SK-N-SH (cell line): ENCODE results near the gene RNF214. TPM values are rescaled to one million over a fixed set of nuclear protein-coding genes. Genes with fewer than 3 reads are reported as not detected.

ENCODE experiments used
- CTCF ChIA-PET: fragments of 300-600, 350-600 bp; formaldehyde crosslinking; extraction: SDS; loops from one replicate; lab custom pipeline; 2021; lab: Yijun Ruan, JAX
- POLR2A ChIA-PET: fragments of 350-600 bp; sonication (Branson Sonifier 250); formaldehyde crosslinking; extraction: SDS; loops from one replicate; lab custom pipeline; 2020; ENCODE audit warnings: antibody characterized with exemption, inconsistent platforms; lab: Yijun Ruan, JAX
- DNase-seq: peaks from one replicate; pipeline ENCODE4 v3.0.0; 2012
- H2AFZ ChIP-seq: fragments of 200-600 bp; sonication (generic); 2 replicates; pipeline ENCODE4 v1.8.1; 2016; ENCODE audit warnings: antibody characterized with exemption, mild to moderate bottlenecking, low read depth
- H3F3A ChIP-seq: fragments of 200-600 bp; sonication (generic); replicated peaks from 2 replicates; pipeline ENCODE3; 2016; ENCODE audit warnings: antibody characterized with exemption, mild to moderate bottlenecking; ENCODE audit not compliant: insufficient read depth
- H3K27ac ChIP-seq, 2 experiments: fragments of 200-500 bp in 1 of 2; fragments of 200-600 bp in 1 of 2; sonication (Bioruptor generic) in 1 of 2; sonication (generic), shearing (Covaris generic) in 1 of 2; 2 replicates each; pipeline versions ENCODE4 v1.5.1 to v1.6.1; 2014 to 2016; ENCODE audit warnings: low read depth in 2 of 2, inconsistent platforms in 1 of 2, low read length in 1 of 2, mild to moderate bottlenecking in 1 of 2, mixed read lengths in 1 of 2
- H3K27me3 ChIP-seq: fragments of 200-600 bp; sonication (generic), shearing (Covaris generic); 2 replicates; pipeline ENCODE4 v1.6.1; 2016; ENCODE audit warnings: mixed run types; ENCODE audit not compliant: insufficient read depth
- H3K36me3 ChIP-seq, 2 experiments: fragments of 200-500 bp in 1 of 2; fragments of 200-600 bp in 1 of 2; sonication (Bioruptor generic) in 1 of 2; sonication (generic) in 1 of 2; replicated peaks in 1 of 2; 2 replicates each; pipeline versions ENCODE3 to v1.5.1; 2014 to 2016; ENCODE audit warnings: low read length in 1 of 2, mild to moderate bottlenecking in 1 of 2; ENCODE audit not compliant: insufficient read depth in 2 of 2, control insufficient read depth in 1 of 2
- H3K4me1 ChIP-seq, 2 experiments: fragments of 200-500 bp in 1 of 2; fragments of 200-600 bp in 1 of 2; sonication (Bioruptor generic) in 1 of 2; sonication (generic), shearing (Covaris generic) in 1 of 2; 2 replicates each; pipeline versions ENCODE4 v1.5.1 to v1.6.1; 2014 to 2016; ENCODE audit warnings: low read depth in 1 of 2, low read length in 1 of 2, mixed run types in 1 of 2; ENCODE audit not compliant: insufficient read depth in 2 of 2, control insufficient read depth in 1 of 2
- H3K4me2 ChIP-seq: fragments of 200-600 bp; sonication (generic), shearing (Covaris generic); 2 replicates; pipeline ENCODE4 v1.6.1; 2017; ENCODE audit warnings: mixed run types
- H3K4me3 ChIP-seq, 2 experiments: fragments of 200-500 bp in 1 of 2; fragments of 200-600 bp in 1 of 2; sonication (Bioruptor generic) in 1 of 2; sonication (generic), shearing (Covaris generic) in 1 of 2; 2 replicates each; pipeline versions ENCODE4 v1.5.1 to v1.8.1; 2014 to 2016; ENCODE audit warnings: low read depth in 2 of 2, inconsistent platforms in 1 of 2, low read length in 1 of 2, mild to moderate bottlenecking in 1 of 2, mixed read lengths in 1 of 2, moderate library complexity in 1 of 2
- H3K79me2 ChIP-seq: fragments of 200-600 bp; sonication (generic); 2 replicates; pipeline ENCODE4 v1.8.1; 2017; ENCODE audit warnings: mild to moderate bottlenecking; ENCODE audit not compliant: insufficient read depth
- H3K9ac ChIP-seq: fragments of 200-600 bp; sonication (generic); 2 replicates; pipeline ENCODE4 v1.6.1; 2017; ENCODE audit warnings: mixed run types
- H3K9me2 ChIP-seq: fragments of 200-600 bp; sonication (generic); 2 replicates; pipeline ENCODE4 v1.6.1; 2017; ENCODE audit warnings: mixed run types
- H3K9me3 ChIP-seq: fragments of 200-600 bp; sonication (generic); 2 replicates; pipeline ENCODE4 v1.6.1; 2017; ENCODE audit warnings: mixed run types, mild to moderate bottlenecking, moderate library complexity
- H4K20me1 ChIP-seq: fragments of 200-600 bp; sonication (generic); 2 replicates; pipeline ENCODE4 v1.6.1; 2017; ENCODE audit warnings: mild to moderate bottlenecking, mixed run types; ENCODE audit not compliant: insufficient read depth
- ELF1 ChIP-seq: IDR thresholded peaks from 2 replicates; pipeline ENCODE4 v1.4.0; 2012
- FOXJ3 ChIP-seq: sonication (generic); formaldehyde crosslinking; IDR thresholded peaks from 2 replicates; pipeline ENCODE4 v1.5.1; 2020; ENCODE audit warnings: mild to moderate bottlenecking, missing genetic modification reagents
- GABPA ChIP-seq: IDR thresholded peaks from 2 replicates; pipeline ENCODE4 v1.4.0; 2012; ENCODE audit warnings: low read depth, mild to moderate bottlenecking
- MAX ChIP-seq: IDR thresholded peaks from 2 replicates; pipeline ENCODE4 v1.4.0; 2012; ENCODE audit warnings: low read depth
- NFIC ChIP-seq: IDR thresholded peaks from 2 replicates; pipeline ENCODE4 v1.4.0; 2012; ENCODE audit warnings: borderline replicate concordance
- NRF1 ChIP-seq: IDR thresholded peaks from 2 replicates; pipeline ENCODE4 v1.6.1; 2012; ENCODE audit warnings: low read depth, mild to moderate bottlenecking, low read length
- RAD21 ChIP-seq: IDR thresholded peaks from 2 replicates; pipeline ENCODE4 v1.6.1; 2012; ENCODE audit warnings: mild to moderate bottlenecking, low read length
- RCOR1 ChIP-seq: fragments of 150-350 bp; IDR thresholded peaks from 2 replicates; pipeline ENCODE4 v1.6.1; 2017; ENCODE audit warnings: antibody characterized with exemption, low read length
- REST ChIP-seq: IDR thresholded peaks from 2 replicates; pipeline ENCODE4 v1.6.1; 2012; ENCODE audit warnings: mild to moderate bottlenecking, low read depth, low read length, moderate library complexity
- RFX5 ChIP-seq: IDR thresholded peaks from 2 replicates; pipeline ENCODE4 v1.6.1; 2012; ENCODE audit warnings: mild to moderate bottlenecking, improper control_type of control experiment, low read length
- SMC3 ChIP-seq: IDR thresholded peaks from 2 replicates; pipeline ENCODE4 v1.6.1; 2012; ENCODE audit warnings: low read depth, low read length, improper control_type of control experiment
- USF1 ChIP-seq: IDR thresholded peaks from 2 replicates; pipeline ENCODE4 v1.4.0; 2012; ENCODE audit warnings: low read depth, borderline replicate concordance
- USF2 ChIP-seq: fragments of 150-350 bp; IDR thresholded peaks from 2 replicates; pipeline ENCODE4 v1.6.1; 2017; ENCODE audit warnings: antibody characterized with exemption, low read length, low read depth, borderline replicate concordance
- YY1 ChIP-seq: IDR thresholded peaks from 2 replicates; pipeline ENCODE4 v1.4.0; 2012; ENCODE audit warnings: low read depth, mild to moderate bottlenecking
- ZBTB33 ChIP-seq: IDR thresholded peaks from 2 replicates; pipeline ENCODE4 v1.4.0; 2012; ENCODE audit warnings: low read depth, borderline replicate concordance
- WGBS: methylation state at CpG from one replicate; pipeline ENCODE4 v1.1.6; 2017; ENCODE audit warnings: low lambda C conversion rate; 5-methylcytosine and 5-hydroxymethylcytosine counted together
- polyA plus RNA-seq, 3 experiments: library from polyadenylated mRNA; depleted of rRNA; stranded (reverse); fragments of >200 nt; gene quantifications; 2 replicates each; pipeline ENCODE4 v1.2.3, GENCODE V29; 2012

Gene RNF214
- polyA plus RNA-seq, 1 of the 3 experiments (the other 2 are of a cell fraction), result 15.4 TPM

GRCh38 chr11:117299351-117300282 lies 67.1 kb downstream of the RNF214 start:
- no peak overlapping the region for H3K4me2 ChIP-seq
- no peaks in the 10 kb centered on the region for H4K20me1 ChIP-seq
- no peak overlapping the region for H3K4me3 ChIP-seq
- no peak overlapping the region for H3K9ac ChIP-seq
- ChIA-PET POLR2A (no interaction called here), CTCF (no interaction called here)
- no peaks in the 10 kb centered on the region for H3K9me2 ChIP-seq
- H3K27me3 ChIP-seq, result no peaks in the 10 kb centered on the region
- no peaks in the 10 kb centered on the region for H3K9me3 ChIP-seq
- H3K79me2 ChIP-seq, result 0 out of 2 replicates have a peak, but pooled peaks cover 4% of the 10 kb centered on the region
- H3K27ac ChIP-seq, result no peak overlapping the region; a peak in 1 of 4 replicates
- H3K36me3 ChIP-seq, result no peaks in the 10 kb centered on the region
- H3K4me1 ChIP-seq, result peaks cover 0 to 15% of the 10 kb centered on the region in 2 experiments; a peak in 1 of 4 replicates
- no peaks in the 10 kb centered on the region for H3F3A ChIP-seq
- peak; percentile 44 for DNase-seq
- WGBS, result 83% methylated on average over 12 of the region's 12 CpGs
- TF ChIP-seq MAX (no peak), FOXJ3 (CRISPR knock-in tag) (no peak), USF1 (no peak), ZBTB33 (no peak), RFX5 (no peak), GABPA (no peak), NFIC (no peak), NRF1 (no peak), REST (no peak), USF2 (no peak), SMC3 (no peak), RAD21 (no peak), ELF1 (no peak), YY1 (no peak), RCOR1 (no peak)
- H2AFZ ChIP-seq, result no peak overlapping the region
